Stimulated activated CD8-positive, alpha-beta memory T cell treated with anti-CD3 and anti-CD28 coated beads, Interleukin-4, amount 100 ng/mL, for 4 hours (primary cell): ENCODE measurements around the gene OR1L8.
"Not testable (repeated sequence)": the region's sequence is repeated elsewhere in the genome, so short reads cannot be mapped to it uniquely, and the experiment has no call there.

Experiments
- DNase-seq, 2 donors: peaks; one replicate each; pipeline ENCODE4 v3.0.0-alpha.2; 2020; ENCODE audit warnings: low read depth in 2 of 2, low spot score in 1 of 2

OR1L8 gene

GRCh38 chr9:122583284-122583683, at the start of gene OR1L8:
Gene OR1L8 (minus strand): TSS chr9:122583384. CDS start chr9:122568477, 14,907 bp downstream.
- DNase-seq, result not testable (repeated sequence)

DNA sequence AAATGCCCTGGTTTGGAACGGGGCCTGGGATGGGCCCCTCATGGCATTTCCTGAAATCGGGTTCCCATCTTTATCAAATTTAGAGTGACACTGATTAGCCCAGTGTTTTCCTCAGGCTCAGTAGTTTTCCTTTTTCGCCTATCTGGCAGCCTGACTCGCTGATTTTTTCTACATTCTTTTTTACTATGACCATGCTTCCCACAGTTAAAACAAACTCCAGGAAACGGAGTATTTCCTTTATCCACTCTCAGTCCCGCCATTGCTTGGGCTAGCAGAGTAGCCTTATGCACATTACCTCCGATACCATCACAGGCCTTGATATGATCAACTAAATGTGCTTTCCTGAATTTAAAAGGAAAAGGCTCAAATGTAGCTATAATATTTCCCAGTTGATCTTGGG, 36.8 kb upstream of the OR1L8 start:
- DNase-seq, result no peak

DNA sequence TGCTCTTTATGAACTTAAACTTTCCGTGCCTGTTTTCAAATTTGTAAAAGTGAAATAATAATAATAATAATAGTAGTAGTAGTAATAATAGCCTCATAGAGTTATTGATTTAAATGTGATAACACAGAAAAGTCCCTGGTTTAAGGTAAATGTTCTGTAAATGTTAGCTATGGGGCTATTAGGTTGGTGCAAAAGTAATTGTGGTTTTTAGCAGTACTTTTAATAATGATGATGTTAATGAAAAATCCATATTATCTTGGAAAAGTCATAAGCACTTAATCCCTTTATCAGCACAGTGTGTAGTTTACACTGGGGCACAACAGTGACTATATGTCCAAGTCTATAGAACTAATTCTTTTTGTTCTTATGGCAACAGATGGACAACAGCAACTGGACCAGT, 31.2 kb upstream of the OR1L8 start, which contains the start of gene OR1Q1:
Gene OR1Q1, plus strand, starts transcription at position 377 of the 400 bp plus-strand sequence. Its CDS starts 0 bp downstream, at position 377.
- DNase-seq, result no peak

DNA sequence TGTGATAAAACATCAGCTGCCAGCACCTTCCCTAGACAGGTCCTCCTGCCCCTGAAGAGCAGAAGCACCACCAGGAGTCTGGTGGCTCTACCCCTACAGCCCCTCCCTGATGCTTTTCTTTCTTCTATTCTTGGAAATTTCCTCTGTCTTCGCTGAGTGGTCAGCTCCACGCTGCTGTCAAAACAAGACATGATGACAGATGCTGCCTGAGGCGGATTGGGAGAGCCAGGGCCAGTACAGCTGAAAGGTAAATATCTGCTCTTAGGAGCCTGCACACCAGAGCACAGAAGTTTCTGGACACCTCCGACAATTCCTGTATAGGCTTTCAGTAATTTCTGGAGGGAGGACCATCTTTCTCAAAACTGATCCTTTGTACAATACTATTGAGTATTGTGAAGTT, 26.6 kb upstream of the OR1L8 start:
- no peak for DNase-seq

GRCh38 chr9:122606587-122606986, 23.4 kb upstream of the OR1L8 start:
- no peak for DNase-seq

DNA sequence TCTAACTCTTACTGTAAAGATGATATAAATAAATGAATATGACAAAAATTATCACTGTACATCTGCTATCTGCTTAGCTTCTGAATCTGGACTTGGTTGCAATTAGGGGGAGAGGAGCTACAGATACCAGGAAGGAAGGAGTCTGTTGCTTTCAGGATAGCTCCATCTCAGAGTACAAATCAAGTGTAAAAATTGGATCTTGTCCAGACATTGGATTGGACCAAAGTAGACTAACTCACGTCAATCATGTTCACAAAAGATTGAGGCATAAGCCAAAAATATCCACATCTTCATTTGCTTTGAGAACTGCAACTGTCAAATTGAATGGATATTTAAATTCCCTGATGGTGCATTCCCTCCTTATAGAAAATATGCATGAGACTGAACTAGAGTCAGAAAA, 22.5 kb upstream of the OR1L8 start:
- no peak for DNase-seq

- DNase-seq, result no peak
These were observed 2.8 kb downstream of the OR1L8 start for GRCh38 chr9:122580360-122580759.

- no peak for DNase-seq
These were observed 3.3 kb downstream of the OR1L8 start for GRCh38 chr9:122579874-122580273.

DNA sequence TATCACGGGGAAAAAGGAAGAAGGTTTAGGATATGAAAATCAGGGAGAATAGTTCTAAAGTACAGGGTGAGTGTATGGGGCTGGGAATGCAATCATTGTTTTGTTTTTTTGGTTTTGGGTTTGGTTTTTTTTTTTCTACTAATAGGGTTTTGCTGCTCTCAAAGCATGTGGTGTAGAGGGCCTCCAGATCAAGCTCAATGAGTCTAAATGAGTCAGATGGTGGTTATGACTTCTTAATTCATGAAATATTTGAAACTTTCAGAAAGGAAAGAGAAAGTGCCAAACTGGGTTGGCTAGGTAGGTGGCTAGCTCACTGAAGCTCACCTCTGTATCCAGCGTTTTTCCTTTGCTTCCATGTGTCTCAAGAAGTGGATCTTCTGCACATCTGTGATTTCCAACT, 10.7 kb downstream of the OR1L8 start:
- no peak for DNase-seq

GRCh38 chr9:122567901-122568300, 15.3 kb downstream of the OR1L8 start:
- no peak for DNase-seq

DNA sequence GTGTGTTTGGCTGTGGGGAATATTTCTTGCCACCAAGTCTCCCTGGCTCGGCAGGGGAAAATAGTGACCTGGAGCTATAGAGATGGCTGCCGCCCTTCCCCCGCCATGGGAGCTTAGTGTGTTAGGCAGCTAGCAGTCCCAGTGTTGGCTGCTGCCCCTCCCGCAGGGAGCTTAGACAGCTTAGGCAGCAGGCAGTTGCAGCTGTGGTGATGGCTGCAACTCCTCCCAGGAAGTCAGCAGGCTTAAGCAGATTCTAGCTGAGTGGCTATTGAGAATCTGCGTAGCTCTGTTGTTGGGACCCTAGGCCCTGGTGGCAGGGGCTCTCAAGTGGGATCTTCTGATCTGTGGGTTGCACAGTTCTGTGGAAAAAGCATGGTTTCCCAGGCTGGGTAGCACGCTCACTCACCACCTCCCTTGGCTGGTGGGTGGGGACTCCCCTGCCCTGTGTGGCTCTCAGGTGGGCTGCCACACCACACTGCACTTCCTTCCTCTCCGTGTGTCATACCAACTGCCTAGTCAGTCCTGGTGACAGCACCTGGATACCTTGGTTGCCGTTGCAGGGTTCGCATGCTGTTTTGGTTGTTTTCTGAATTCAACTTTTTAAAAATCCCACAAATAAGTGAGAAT, 20.9 kb downstream of the OR1L8 start:
- DNase-seq, result peak; percentile 10 to 19

GRCh38 chr9:122561446-122561845, 21.7 kb downstream of the OR1L8 start:
- DNase-seq, result no peak

DNA sequence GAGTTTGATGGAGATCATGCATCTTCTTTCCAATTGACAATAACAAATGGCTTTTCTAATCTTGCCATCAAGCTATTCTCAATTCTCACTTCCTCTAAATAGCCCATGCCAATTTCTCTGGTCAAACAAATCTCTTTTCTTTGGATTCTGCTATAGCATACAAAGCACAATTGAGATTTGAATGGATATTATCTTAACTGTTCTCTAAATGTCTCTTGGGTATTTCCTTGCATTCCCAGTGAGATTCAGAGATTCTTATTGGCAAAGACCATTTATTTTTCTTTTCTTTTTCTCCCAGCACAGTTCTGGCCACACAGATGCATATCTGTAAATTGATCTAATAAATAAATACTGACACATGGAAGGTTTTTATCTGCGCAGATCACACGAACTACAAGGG, 30.4 kb downstream of the OR1L8 start, which contains the start of gene OR1N2:
Gene OR1N2, plus strand, starts transcription at position 301 of the 400 bp plus-strand sequence. CDS start 100 bp downstream, outside the sequence.
- no peak for DNase-seq

GRCh38 chr9:122551371-122551770, 31.8 kb downstream of the OR1L8 start:
- no peak for DNase-seq

GRCh38 chr9:122546196-122546595, 37.0 kb downstream of the OR1L8 start:
- no peak for DNase-seq

GRCh38 chr9:122538757-122539156, 44.4 kb downstream of the OR1L8 start:
- no peak for DNase-seq

- DNase-seq, result not testable (repeated sequence)
These were observed 46.1 kb downstream of the OR1L8 start for GRCh38 chr9:122537066-122537465.

GRCh38 chr9:122536134-122536533, 47.0 kb downstream of the OR1L8 start:
- no peak for DNase-seq

DNA sequence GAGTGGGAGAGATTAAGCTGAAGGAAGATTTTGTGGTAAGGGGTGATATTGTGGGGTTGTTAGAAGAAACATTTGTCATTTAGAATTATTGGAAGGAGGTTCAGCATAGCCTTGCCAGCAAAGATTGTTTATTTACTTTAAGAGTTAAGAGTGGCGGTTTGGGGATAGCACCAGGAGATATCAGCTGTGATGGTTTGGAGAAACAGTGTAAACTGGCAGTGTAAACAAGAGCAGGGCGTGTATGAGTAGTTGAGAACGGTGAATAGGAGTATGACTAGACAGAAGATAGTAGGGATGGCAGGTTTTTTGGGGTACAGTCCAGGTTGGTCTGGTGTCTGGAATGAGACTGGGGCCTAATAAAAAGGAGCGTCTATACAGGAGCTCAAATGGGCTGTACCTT, 52.0 kb downstream of the OR1L8 start:
- DNase-seq, result not testable (repeated sequence)

GRCh38 chr9:122527193-122527592, 56.0 kb downstream of the OR1L8 start, which contains the start of gene OR1N1:
Gene OR1N1 (minus strand): TSS chr9:122527293. CDS start chr9:122527293, 0 bp downstream.
- DNase-seq, result no peak

- no peak for DNase-seq
These were observed 56.6 kb downstream of the OR1L8 start for GRCh38 chr9:122526602-122527001.

- DNase-seq, result no peak
These were observed 63.8 kb downstream of the OR1L8 start for GRCh38 chr9:122519376-122519775.

DNA sequence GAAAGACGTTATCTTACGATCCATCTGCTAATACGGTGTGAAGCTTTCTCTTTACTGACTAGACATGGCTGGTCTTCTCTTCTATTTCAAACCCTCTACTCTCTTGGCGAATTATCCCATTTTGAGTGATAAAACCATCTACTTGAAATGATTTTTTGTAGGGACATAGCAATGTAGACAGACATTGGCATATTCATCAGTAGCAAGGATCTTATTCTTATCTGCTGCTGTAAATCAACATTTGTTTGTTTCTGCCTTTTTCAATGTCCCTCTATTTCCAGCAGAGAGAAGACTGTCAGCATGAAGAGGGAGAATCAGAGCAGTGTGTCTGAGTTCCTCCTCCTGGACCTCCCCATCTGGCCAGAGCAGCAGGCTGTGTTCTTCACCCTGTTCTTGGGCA, 64.3 kb downstream of the OR1L8 start, which contains the start of gene OR1J4:
Gene OR1J4, plus strand, starts transcription at position 301 of the 400 bp plus-strand sequence. Its CDS starts 0 bp downstream, at position 301.
- no peak for DNase-seq
